NOMO-1 treated with DMSO at 0.1 percent for 48 hours (cell line): ENCODE data around the gene TXNRD1.

ENCODE experiments used
- DNase-seq: peaks from one replicate; lab custom pipeline; 2025; ENCODE audit not compliant: unreplicated experiment; lab: John Stamatoyannopoulos, UW

The TXNRD1 gene

DNA sequence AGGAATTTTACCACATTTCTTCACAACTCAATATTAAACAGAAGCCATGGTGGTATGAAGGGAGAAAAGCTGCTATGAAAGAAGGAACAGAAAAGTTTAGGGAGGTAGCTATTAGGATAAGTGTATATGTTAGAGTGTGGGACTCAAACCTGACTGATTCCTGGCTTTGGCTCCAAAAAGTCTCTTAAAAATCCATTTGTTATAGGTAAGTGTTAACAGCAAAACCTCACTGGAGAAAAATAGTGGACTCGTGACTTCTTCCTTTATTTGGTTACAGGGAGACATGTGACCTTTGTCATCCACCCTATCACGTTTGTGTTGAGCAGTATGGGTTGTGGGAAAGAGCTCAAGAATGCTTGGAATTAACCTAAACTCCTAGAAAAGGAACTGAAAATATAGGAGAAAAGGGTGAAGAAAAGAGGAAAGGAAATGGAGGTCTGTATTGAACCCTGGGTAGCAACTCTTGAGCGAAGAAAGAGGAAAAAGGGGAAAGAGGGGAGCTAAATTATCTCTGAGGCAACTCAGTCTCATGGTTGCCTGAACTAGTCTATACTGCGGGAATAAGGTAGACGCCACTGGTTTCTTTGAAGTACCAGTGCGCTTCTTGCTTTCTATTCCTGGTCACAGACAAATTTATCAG is 84.4 kb downstream of the TXNRD1 start:
- no peak for DNase-seq

DNA sequence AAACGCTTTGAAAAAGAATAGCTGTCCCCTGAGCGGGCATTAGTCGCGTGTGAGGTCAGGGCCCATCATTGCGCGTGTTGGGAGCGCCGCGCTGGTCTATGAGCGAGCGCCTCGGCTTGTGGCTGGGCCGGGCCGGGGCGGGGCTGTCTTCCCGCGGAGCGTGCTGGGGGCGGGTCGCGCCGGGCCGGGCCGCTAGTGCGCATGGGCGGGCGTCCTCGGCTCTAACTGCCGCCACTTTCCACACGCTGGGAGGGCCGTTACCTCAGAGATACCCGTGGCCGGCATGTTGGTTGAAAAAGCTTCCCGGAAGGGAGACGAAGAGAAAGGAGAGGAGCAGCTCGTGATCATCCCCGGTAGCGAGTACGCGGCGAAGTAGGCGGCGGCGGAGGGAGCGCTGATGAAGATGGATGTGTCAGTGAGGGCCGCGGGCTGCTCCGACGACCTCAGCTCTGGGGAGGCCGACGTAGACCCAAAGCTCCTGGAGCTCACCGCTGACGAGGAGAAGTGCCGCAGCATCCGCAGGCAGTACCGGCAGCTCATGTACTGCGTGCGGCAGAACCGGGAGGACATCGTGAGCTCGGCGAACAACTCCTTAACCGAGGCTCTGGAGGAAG is 88.1 kb downstream of the TXNRD1 start, which contains the start of gene EID3:
Gene EID3, plus strand, starts transcription at position 202 of the 614 bp plus-strand sequence. Its CDS starts 196 bp downstream, at position 398.
- no peak for DNase-seq

DNA sequence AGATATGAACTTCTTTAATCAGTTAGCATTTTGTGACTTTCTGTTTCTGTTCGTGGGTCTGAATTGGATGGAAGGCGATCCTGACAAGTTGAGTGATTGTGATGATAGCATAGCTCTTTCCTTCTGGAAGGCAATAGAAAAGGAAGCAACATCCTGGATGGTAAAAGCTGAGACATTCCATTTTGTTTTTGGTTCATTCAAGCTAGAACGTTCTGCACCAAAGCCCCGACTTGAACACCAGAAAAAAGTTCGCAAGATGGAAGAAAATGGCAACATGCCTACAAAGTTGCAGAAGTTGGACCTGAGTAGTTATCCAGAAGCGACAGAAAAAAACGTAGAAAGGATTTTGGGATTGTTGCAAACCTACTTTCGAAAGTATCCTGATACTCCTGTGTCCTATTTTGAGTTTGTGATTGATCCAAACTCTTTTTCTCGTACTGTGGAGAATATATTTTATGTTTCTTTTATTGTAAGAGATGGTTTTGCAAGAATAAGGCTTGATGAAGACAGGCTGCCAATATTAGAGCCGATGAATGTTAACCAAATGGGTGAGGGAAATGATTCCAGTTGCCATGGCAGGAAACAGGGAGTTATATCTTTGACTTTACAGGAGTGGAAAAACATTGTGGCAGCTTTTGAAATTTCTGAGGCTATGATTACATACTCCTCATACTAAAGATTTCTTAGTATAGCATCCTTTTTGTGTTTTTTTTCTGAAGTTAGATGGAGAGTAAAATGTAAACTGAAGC is 88.9 kb downstream of the TXNRD1 start:
- DNase-seq, result no peak

DNA sequence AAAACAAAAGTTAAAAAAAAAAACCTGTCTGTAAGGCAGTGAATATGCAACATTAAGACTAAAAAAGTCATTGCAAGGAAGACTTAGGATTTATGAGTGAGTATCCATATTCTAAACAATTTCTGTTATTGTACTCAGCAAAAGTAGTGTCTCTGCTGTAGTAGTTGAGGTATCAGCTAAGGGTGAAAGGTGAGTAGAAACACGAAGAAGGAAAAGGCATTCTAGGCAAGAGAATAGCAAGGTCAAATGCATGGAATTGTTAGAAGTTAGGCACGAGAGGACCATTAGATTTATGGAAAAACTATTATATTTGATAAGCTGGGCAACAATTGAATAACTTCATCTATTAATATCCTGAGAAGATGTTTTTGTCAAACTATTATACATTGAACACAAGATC is 89.8 kb downstream of the TXNRD1 start:
- DNase-seq, result no peak

DNA sequence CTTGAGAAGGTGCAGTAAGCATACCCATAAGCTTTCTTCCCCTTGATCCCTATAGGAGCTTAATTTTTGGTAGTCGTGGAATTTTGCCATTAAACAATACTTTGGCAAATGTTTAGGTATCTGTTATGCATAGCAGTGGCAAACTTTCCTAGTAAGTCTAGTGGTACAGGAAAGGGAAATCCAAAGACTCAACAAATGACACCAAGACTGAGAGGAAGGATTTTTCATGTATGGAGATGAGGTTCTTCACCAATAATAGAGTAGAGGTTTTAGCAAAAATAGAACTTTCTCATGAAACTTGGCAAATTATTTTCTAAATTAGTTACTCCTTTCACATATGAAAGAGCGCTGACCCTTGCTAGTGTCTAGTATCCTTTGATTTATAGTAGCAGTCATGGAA is 90.8 kb downstream of the TXNRD1 start:
- DNase-seq, result no peak

DNA sequence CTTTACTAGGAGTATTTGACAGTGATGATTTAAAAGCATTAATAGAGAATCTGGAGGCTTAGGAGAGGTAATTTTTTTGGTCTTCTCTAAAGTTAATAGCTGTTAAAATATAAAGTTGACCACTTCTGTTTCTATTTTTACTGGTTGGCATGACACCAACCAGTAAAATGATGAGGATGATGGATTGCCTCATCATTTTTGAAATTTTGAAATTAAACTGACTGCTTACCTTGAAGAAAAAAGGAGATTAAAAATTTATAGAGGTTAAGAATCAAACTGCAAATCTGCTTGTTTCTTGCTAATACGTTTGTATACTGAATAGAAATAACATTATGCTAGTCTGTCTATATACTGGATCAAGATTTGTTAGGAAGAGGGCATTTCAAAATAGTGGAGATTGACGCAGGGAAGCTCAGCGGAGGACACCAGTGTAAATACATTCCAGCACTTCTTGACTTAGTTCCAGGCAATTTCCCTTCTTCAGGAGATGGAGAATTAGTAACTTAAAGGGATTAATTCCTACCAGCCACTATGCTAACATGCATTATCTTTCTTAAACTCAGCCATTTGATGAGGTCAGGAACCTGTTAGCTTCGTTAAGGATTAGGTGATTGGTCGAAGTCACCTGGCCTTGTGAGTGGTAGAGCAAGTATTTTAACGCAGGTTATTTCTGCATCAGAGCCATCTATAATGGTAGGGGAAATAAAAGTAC is 91.5 kb downstream of the TXNRD1 start:
- DNase-seq, result no peak

DNA sequence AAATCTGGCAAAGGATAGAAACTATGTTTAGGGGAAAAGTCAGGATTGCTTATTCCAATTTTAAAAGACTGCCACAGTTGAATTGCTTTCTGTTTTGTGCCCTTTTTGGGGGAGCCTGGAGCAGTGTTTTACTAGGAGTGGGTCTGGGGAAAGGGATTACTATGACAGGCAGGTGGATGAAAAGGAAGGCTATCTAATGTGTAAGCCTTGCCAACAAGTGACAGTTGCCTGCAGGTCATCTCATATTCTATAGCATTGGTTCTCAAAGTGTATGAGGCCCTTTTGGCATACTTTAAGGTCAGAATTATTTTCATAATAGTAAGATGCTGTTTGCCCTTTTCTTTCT is 92.0 kb downstream of the TXNRD1 start:
- no peak for DNase-seq

DNA sequence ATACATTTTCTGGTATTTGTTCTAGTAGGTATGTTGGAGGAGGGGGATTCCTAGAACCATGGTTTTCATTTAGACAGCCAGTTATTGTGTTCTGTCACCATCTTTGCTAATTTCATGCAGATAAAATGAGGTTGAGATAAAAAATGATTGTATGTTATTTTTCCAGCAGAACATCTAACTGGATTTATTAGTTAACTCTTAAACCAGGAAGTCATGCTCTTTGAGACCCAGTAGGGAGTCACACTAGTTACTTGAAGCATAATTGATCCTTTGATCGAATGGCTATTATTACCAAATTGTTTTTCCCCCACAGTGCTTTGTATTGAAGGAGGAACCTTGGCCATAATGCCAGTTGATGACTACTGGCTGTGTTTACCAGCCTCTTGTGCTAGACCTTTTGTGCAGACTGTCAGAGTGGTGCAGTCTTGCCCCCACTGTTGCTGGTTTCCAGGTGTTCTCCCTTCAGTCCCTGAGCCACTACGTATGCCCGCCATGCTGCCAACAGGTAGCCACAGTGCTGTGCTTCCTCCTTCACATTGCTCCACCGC is 93.9 kb downstream of the TXNRD1 start:
- no peak for DNase-seq

DNA sequence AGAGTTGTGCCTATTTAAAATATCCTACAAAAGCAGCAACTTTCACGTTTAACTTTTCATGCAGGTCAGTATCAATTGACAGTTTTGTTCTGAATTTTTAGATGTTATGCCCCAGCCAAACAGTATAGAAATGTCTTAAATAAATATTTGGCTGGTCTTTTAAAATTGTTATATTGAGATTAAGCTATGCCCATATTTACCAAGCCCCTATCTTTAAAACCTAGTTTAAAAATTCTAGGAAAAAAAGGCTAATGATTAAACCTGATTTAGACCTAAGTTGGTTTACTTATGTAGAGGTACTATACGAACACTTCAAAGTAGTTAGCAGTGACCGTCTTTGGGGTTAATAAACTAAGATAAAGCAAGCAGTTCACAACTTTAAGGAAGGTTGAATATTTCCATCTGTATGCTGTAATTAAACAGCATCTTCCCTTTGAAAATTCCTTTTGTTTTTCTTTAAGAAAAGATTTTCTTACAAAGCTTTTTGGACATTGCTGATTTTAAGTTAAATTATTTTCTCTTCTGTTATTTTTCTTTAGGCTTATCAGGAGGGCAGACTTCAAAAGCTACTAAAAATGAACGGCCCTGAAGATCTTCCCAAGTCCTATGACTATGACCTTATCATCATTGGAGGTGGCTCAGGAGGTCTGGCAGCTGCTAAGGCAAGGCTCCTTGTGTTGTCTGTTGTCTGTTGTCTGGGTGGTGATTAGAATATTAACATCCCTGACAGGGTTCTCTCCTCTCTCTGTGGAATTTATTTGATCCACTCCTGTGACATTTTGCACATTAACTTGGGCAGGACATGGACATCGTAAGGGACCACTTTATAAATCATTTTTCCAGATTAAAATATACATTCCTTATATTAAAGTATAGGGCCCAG is 95.4 kb downstream of the TXNRD1 start:
- DNase-seq, result no peak

DNA sequence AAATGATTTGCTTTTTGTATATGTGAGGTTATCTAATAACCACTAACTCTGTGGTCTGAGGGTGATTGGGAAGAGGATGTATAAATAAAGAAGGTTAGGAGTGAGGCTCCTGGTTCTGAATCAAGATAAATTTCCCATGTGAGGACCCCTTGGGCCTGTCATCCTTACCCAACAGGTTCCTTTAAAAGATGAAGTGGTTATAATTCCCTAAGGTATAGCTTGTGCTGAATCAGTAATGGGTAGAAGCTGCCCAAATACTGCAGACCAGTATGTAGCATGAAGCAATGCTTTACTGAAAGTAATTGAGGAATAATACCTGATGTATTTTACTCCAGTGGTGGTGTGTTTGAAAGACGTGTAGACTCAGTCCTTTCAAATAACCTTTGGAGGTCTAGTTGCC is 96.6 kb downstream of the TXNRD1 start:
- DNase-seq, result no peak

DNA sequence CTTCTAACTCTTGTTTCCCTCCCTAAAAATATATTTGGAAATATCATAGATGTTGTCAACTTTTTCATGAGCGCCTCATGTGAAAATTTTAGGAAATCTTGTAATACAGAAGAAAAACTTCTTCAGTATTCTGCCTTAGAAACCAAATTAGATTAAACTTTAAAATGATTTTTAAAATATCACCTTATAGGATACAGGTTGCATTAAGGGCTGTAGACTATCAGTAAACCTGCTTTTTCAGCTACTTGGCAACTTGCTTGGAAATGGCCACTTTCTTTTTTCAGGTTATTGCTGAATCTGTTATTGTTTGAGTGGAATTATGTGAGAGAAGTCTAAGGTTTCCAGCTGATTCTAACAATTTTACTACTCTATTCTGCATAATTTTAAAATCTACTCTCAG is 97.1 kb downstream of the TXNRD1 start:
- DNase-seq, result no peak

DNA sequence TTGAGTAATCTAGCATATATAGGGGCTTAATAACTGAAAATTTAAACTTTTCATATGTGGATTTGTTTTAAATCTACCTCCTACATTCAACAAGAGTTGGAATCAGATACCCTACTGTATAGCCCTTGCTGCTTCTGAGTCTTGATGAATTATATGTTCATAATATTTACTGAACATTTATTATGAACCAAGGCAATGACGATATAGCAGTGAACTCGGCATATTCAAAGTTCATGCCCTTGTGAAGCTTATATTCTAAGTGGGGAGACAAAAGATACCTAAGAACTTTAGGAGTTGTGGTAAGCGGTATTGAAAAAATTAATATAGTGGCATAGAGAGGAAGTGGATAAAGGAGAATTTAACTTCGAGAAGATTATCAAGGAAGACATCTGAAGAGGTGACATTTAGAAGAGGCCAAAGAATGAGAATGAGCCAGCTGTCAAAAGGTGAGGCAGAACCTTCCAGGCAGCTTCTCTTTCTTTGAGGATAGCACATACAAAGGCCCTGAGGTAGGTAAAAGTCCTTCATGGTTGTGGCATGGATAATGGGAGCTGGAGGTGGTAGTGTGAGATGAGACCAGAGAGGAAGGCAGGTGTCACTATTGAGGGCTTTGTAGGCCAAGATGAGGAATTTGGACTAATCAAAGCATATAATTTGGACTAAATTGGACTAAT is 98.1 kb downstream of the TXNRD1 start:
- no peak for DNase-seq

DNA sequence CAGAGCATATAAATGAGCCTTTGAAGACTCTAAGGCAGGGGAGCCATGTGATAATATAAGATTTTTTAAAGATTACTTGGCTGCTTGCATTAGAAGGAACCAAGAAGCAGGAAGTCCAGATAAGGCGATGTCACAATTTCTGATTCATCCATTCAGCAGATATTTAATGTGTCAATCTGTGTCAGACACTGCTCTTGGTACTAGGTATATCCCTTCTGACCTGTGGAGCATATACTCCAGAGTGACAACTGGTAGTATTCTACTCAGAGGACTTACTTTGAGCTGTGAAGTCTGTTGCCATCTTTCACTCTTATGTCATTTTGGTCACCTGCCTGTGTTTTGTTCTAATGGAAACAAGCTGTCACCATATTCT is 98.6 kb downstream of the TXNRD1 start:
- peak; percentile 5 for DNase-seq

DNA sequence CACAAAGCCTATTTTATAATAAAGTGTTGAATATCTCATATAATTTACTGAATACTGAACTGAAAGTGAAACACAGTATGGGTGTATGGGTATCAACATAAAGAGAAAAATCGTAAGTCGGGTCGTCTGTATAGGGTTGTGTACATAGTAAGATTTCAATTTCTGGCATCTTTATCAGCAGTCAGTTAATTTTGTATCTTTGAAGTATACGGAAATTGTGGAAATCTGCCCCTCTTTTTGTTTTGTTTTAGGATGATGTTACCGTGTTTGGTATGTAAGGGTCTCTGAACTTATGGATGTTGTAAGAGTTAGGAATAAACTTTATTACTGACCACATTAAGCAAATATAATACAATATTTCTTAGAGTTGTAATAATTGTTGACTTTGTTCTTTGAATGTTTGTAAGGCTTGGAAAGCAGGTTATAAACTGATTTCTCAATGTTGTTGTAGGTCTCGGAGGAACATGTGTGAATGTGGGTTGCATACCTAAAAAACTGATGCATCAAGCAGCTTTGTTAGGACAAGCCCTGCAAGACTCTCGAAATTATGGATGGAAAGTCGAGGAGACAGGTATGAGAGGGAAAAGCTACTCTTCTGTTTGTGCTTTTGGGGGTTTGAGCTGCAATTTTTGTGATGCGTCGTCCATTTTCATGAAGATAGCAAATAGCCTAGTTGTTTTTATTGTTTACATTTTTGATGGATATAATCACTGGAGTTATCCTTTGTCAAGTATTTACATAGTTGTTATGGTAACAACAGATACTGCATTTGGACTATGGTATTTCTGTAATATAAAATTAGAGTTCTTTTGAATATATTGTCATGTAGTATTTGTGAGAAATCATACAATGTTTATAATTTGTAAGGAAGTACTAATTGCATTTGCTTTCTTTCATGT is 100.0 kb downstream of the TXNRD1 start:
- no peak for DNase-seq

DNA sequence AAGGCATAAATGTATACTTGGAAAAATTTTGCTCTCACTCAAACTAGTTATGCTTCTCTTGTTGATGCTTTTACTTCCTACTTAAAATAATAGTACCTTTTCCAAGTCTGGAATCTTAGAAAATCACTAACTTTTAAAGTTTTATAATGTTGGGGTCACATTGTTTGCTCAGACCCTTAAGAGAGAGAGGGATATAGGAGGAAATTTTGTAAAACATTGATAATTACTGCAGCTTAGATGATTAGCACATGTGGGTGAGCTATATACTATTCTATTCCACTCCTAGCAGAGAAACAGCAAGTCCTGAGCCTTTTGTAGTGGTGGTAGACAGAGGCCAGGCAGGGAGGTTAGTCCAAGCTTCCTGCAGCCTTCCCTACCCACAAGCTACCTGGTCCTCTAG is 101.4 kb downstream of the TXNRD1 start:
- DNase-seq, result no peak

DNA sequence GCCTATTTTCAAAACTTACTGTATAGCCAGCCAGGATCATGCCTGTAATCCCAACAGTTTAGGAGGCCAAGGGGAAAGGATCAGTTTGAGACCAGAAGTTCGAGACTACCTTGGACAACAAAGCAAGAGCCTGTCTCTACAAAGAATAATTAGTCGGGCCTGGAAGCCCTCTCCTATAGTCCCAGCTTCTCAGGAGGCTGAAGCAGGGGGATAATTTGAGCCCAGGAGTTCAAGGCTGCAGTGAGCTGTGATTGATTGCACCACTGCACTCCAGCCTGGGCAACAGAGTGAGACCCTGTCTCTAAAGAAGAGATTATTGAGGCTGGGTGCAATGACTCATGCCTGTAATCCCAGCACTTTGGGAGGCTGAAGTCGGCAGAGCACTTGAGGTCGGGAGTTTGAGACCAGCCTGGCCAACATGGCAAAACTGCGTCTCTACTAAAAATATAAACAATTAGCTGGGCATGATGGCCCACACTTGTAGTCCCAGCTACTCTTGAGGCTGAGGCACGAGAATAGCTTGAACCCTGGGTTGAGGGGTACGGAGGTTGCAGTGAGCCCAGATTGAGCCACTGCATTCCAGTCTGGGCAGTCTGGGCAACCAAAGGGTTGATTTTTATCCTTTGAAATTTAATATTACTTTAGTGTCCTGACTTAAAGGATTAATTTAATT is 102.1 kb downstream of the TXNRD1 start:
- no peak for DNase-seq

DNA sequence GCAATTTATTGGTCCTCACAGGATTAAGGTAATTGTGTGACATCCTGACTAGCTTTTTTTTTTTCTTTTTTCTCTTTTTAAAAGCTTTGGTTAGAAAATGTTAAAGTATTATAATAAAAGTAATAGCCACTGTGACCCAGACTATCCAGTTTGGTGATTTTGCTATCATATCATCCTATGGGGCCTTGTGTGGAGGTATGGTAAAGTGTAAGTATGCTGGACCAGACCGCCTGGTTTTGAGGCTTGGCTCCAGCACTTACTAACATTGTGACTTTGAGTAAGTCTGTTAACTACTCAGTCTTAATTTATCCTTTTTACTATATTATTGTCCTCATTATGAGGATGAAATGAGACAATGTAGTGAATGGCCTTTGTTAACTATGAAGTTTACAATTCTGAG is 103.4 kb downstream of the TXNRD1 start:
- no peak for DNase-seq

DNA sequence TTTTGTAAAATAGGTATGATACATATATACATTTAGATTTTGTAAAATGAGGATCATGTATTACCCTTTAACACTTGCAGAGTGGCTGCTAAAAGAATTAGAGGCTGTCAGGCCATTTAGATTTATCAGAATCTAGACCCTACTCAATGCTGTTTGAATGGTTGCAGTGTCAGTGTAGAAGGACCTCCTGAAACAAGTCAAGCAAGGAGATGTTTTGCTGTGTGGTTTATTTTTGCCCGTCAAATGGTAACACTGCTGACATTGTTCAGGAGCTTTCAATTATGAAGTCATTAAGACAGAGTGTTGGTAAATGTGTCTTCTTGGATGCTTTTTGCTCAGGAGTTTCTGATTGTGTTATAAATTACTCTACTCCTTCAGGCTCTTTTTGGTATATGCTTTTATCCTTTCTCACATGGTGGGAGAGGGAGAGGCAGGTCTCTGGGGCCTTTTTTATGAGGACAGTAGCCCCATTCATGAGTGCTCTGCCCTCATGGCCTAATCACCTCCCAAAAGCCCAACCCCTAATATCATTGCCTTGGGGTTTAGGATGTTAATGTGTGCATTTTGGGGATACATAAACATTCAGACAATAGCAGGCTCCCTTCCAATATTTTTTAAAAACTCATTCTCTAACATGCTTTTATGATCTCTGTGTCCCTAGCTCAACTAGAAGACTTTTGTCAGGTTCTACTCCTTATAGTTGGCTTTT is 104.5 kb downstream of the TXNRD1 start:
- DNase-seq, result no peak
